ENCODE data around the gene WDR7. TPM values are rescaled to one million over a fixed set of nuclear protein-coding genes. Genes with fewer than 3 reads are reported as not detected.

Gene WDR7
- total RNA-seq, 1 experiment from 2014 or later: 7.8 TPM

DNA sequence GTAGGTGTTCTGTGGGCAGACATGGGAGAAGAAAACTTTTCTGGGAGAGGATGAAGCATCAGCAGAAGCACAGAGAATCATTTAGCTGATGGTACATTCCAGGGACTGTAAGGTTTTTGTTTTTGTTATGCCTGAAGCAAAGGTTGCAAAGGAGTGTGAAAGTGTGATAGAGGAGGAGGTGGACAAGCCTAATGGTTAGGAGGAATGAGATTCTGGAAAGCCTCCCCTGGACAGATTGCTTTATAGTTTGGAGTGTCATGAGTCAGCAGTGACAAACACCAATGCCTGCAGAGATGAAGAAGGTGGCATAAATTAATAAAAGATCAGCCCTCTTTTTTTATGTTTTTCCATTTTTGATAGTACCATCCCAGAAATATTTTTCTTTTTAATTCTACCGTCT, 324.1 kb downstream of the WDR7 start:
- no peak overlapping the region for H3K27ac Mint-ChIP-seq (ENCODE audit: unreplicated experiment)
- TF ChIP-seq, protein P1, sequence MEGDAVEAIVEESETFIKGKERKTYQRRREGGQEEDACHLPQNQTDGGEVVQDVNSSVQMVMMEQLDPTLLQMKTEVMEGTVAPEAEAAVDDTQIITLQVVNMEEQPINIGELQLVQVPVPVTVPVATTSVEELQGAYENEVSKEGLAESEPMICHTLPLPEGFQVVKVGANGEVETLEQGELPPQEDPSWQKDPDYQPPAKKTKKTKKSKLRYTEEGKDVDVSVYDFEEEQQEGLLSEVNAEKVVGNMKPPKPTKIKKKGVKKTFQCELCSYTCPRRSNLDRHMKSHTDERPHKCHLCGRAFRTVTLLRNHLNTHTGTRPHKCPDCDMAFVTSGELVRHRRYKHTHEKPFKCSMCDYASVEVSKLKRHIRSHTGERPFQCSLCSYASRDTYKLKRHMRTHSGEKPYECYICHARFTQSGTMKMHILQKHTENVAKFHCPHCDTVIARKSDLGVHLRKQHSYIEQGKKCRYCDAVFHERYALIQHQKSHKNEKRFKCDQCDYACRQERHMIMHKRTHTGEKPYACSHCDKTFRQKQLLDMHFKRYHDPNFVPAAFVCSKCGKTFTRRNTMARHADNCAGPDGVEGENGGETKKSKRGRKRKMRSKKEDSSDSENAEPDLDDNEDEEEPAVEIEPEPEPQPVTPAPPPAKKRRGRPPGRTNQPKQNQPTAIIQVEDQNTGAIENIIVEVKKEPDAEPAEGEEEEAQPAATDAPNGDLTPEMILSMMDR (IDR thresholded peaks at IDR 0.05; ENCODE audit: insufficient read depth in 1 of 2, low read depth in 1 of 2, low read length in 1 of 2, severe bottlenecking in 1 of 2, unreplicated experiment in 1 of 2): no peak
- no TSS peak for BruUV-seq (replicated peaks)
- no peak overlapping the region for H3K4me3 Mint-ChIP-seq (ENCODE audit: unreplicated experiment)
- H3K4me1 Mint-ChIP-seq (ENCODE audit: low read depth, unreplicated experiment): no peaks in the 10 kb centered on the region
- POLR2A ChIA-PET: no interaction called here
- Histone ChIP-seq H3K36me3 (ENCODE audit: control insufficient read depth, insufficient read depth, low read length) (no peaks in the 10 kb centered on the region), H3K27me3 (replicated peaks; ENCODE audit: control insufficient read depth, insufficient read depth, low read length) (no peaks in the 10 kb centered on the region), H3K4me3 (ENCODE audit: low read depth, low read length) (no peak overlapping the region), H3K4me1 (no peaks in the 10 kb centered on the region), H3K9me3 (no peaks in the 10 kb centered on the region)
- no peaks in the 10 kb centered on the region for H3K36me3 Mint-ChIP-seq (ENCODE audit: insufficient read depth, unreplicated experiment)
- intact Hi-C loops (cut with micrococcal nuclease; ENCODE audit: unreplicated experiment): no loop called here
- CTCF ChIA-PET: no interaction called here
- no peaks in the 10 kb centered on the region for H3K27me3 Mint-ChIP-seq (ENCODE audit: insufficient read depth, unreplicated experiment)
- DNase-seq: no peak
- no peaks in the 10 kb centered on the region for H3K9me3 Mint-ChIP-seq (ENCODE audit: unreplicated experiment)

DNA sequence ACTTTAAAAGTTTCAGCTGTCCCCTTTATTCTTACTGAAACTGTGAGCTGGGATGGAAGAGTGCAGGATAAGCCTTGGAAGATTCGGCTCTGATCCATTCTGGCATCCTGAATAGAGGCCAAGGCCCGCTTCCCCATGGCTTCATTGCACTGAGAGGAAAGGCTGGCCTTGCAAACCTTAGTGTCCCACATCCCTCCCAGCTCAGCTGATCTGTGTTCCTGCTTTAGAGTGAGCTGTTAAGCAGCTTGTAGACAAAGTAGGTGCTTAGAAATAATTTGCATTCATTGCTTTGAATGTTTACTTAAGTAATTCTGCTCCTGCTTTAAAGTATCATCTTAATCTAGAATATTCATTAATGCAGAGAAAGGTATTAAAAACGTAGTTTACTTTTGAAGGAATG, 326.1 kb downstream of the WDR7 start:
- POLR2A ChIA-PET: no interaction called here
- H3K4me3 ChIP-seq (ENCODE audit: low read depth, low read length): no peak overlapping the region
- TF ChIP-seq, protein P1 (IDR thresholded peaks at IDR 0.05; ENCODE audit: insufficient read depth in 1 of 2, low read depth in 1 of 2, low read length in 1 of 2, severe bottlenecking in 1 of 2, unreplicated experiment in 1 of 2): no peak
- Mint-ChIP-seq H3K27me3 (ENCODE audit: insufficient read depth, unreplicated experiment) (no peaks in the 10 kb centered on the region), H3K36me3 (ENCODE audit: insufficient read depth, unreplicated experiment) (no peaks in the 10 kb centered on the region), H3K9me3 (ENCODE audit: unreplicated experiment) (no peaks in the 10 kb centered on the region), H3K27ac (ENCODE audit: unreplicated experiment) (no peak overlapping the region), H3K4me3 (ENCODE audit: unreplicated experiment) (no peak overlapping the region), H3K4me1 (ENCODE audit: low read depth, unreplicated experiment) (no peaks in the 10 kb centered on the region)
- H3K36me3 ChIP-seq (ENCODE audit: control insufficient read depth, insufficient read depth, low read length): no peaks in the 10 kb centered on the region
- no peaks in the 10 kb centered on the region for H3K4me1 ChIP-seq
- H3K9me3 ChIP-seq: no peaks in the 10 kb centered on the region
- intact Hi-C loops (cut with micrococcal nuclease; ENCODE audit: unreplicated experiment): no loop called here
- CTCF ChIA-PET: no interaction called here
- no peaks in the 10 kb centered on the region for H3K27me3 ChIP-seq (replicated peaks; ENCODE audit: control insufficient read depth, insufficient read depth, low read length)
- BruUV-seq (replicated peaks): no TSS peak
- DNase-seq: no peak

DNA sequence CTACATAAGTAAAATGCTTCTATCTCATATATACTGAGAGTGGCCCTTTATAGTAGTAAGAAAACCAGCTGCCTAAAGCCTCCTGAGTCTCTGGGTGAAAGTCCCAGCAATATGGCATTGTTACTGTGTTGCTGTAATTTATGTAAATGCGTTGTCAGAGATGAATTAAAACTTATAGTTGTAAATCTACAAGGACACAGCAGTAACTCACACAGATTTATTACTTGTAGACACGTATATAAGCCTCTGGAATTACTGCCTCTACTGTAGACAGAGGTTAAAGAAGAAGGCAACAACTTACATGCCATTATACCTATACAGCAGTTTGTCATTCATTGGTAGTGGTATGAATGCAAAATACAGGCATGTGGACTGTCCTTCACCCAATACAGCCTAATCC, 326.6 kb downstream of the WDR7 start:
- H3K4me1 Mint-ChIP-seq (ENCODE audit: low read depth, unreplicated experiment): no peaks in the 10 kb centered on the region
- H3K36me3 ChIP-seq (ENCODE audit: control insufficient read depth, insufficient read depth, low read length): no peaks in the 10 kb centered on the region
- DNase-seq: no peak
- ChIA-PET CTCF (no interaction called here), POLR2A (no interaction called here)
- no peaks in the 10 kb centered on the region for H3K9me3 ChIP-seq
- no peaks in the 10 kb centered on the region for H3K4me1 ChIP-seq
- no peak overlapping the region for H3K4me3 Mint-ChIP-seq (ENCODE audit: unreplicated experiment)
- TF ChIP-seq, protein P1 (IDR thresholded peaks at IDR 0.05; ENCODE audit: insufficient read depth in 1 of 2, low read depth in 1 of 2, low read length in 1 of 2, severe bottlenecking in 1 of 2, unreplicated experiment in 1 of 2): no peak
- no peaks in the 10 kb centered on the region for H3K36me3 Mint-ChIP-seq (ENCODE audit: insufficient read depth, unreplicated experiment)
- no TSS peak for BruUV-seq (replicated peaks)
- H3K4me3 ChIP-seq (ENCODE audit: low read depth, low read length): no peak overlapping the region
- intact Hi-C loops (cut with micrococcal nuclease; ENCODE audit: unreplicated experiment): no loop called here
- no peaks in the 10 kb centered on the region for H3K27me3 ChIP-seq (replicated peaks; ENCODE audit: control insufficient read depth, insufficient read depth, low read length)
- no peak overlapping the region for H3K27ac Mint-ChIP-seq (ENCODE audit: unreplicated experiment)
- no peaks in the 10 kb centered on the region for H3K9me3 Mint-ChIP-seq (ENCODE audit: unreplicated experiment)
- no peaks in the 10 kb centered on the region for H3K27me3 Mint-ChIP-seq (ENCODE audit: insufficient read depth, unreplicated experiment)
